ENCODE data around the gene OCIAD2.

The OCIAD2 gene

GRCh38 chr4:48904541-48905142 is 1.9 kb downstream of the OCIAD2 start:
- Histone ChIP-seq H3K36me3 (ENCODE audit: control insufficient read depth in 2 of 2, insufficient read depth in 1 of 2, low read length in 2 of 2) (peaks cover 0 to 8% of the 10 kb centered on the region in 2 experiments; a peak in 1 of 3 replicates), H3K27ac (ENCODE audit: extremely low read depth, low read depth, low read length) (no peak overlapping the region), H3K9me3 (ENCODE audit: control insufficient read depth, insufficient read depth, low read depth, low read length) (no peaks in the 10 kb centered on the region), H3K4me1 (ENCODE audit: control insufficient read depth, insufficient read depth, low read length) (peaks cover 2% of the 10 kb centered on the region; the same call in 1 of the 2 replicates), H3K4me3 (ENCODE audit: low read depth, low read length) (no peak overlapping the region)
- ChIA-PET CTCF (interaction anchor here (0.7 to 1.0 kb wide), 2 partner anchors 40 to 71 kb away, joined by 3 read pairs; no protein-coding TSS in a partner anchor), POLR2A (no interaction called here)
- TF ChIP-seq ZNF510 (tag by site-specific recombination; IDR thresholded peaks at IDR 0.05; ENCODE audit: insufficient replicate concordance) (no peak), GLIS1 (tag by site-specific recombination; IDR thresholded peaks at IDR 0.05) (no peak), ZBTB17 (tag by site-specific recombination; IDR thresholded peaks at IDR 0.05) (no peak), ZNF571 (tag by site-specific recombination; IDR thresholded peaks at IDR 0.05) (no peak), ZNF146 (tag by site-specific recombination; IDR thresholded peaks at IDR 0.05) (no peak), REPIN1 (tag by site-specific recombination; IDR thresholded peaks at IDR 0.05; ENCODE audit: low read depth) (no peak), KLF7 (tag by site-specific recombination; IDR thresholded peaks at IDR 0.05; ENCODE audit: borderline replicate concordance) (no peak), ZNF830 (tag by site-specific recombination; IDR thresholded peaks at IDR 0.05; ENCODE audit: low read depth) (no peak), ZNF174 (tag by site-specific recombination; IDR thresholded peaks at IDR 0.05) (no peak), ZNF26 (tag by site-specific recombination; IDR thresholded peaks at IDR 0.05) (no peak), ZNF610 (tag by site-specific recombination; IDR thresholded peaks at IDR 0.05; ENCODE audit: borderline replicate concordance) (no peak), KLF16 (tag by site-specific recombination; IDR thresholded peaks at IDR 0.05) (no peak), ZNF10 (tag by site-specific recombination; IDR thresholded peaks at IDR 0.05) (no peak)

DNA sequence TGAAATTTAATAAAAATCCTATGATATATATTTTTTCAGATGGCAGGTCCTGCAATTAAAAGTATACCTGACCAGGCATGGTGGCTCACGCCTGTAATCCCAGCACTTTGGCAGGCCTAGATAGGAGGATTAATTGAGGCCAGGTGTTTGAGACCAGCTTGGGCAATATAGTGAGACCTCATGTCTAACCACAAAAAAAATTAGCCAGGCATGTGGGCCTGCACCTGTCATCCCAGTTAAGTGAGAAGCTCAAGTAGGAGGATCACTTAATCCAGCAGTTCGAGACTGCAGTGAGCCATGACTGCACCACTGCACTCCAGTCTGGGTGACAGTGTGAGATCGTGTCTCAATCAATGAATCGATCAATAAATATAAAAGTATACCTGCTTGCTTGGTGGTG is 2.5 kb downstream of the OCIAD2 start:
- Histone ChIP-seq H3K36me3 (ENCODE audit: control insufficient read depth in 2 of 2, insufficient read depth in 1 of 2, low read length in 2 of 2) (peaks cover 0 to 8% of the 10 kb centered on the region in 2 experiments; a peak in 1 of 3 replicates), H3K4me3 (ENCODE audit: low read depth, low read length) (no peak overlapping the region), H3K4me1 (ENCODE audit: control insufficient read depth, insufficient read depth, low read length) (peaks cover 2% of the 10 kb centered on the region; the same call in 1 of the 2 replicates), H3K9me3 (ENCODE audit: control insufficient read depth, insufficient read depth, low read depth, low read length) (no peaks in the 10 kb centered on the region), H3K27ac (ENCODE audit: extremely low read depth, low read depth, low read length) (no peak overlapping the region)
- TF ChIP-seq KLF17 (tag by site-specific recombination; IDR thresholded peaks at IDR 0.05) (no peak), TRIM28 (IDR thresholded peaks at IDR 0.05; ENCODE audit: borderline replicate concordance, low read length) (no peak), ZNF837 (tag by site-specific recombination; IDR thresholded peaks at IDR 0.05) (no peak), ZNF132 (tag by site-specific recombination; IDR thresholded peaks at IDR 0.05; ENCODE audit: borderline replicate concordance) (no peak), ZNF146 (tag by site-specific recombination; IDR thresholded peaks at IDR 0.05) (no peak), YY2 (tag by site-specific recombination; IDR thresholded peaks at IDR 0.05) (no peak), ZNF658 (tag by site-specific recombination; IDR thresholded peaks at IDR 0.05) (no peak), ZBTB6 (tag by site-specific recombination; IDR thresholded peaks at IDR 0.05) (no peak), ZNF184 (tag by site-specific recombination; IDR thresholded peaks at IDR 0.05) (no peak), GLI4 (tag by site-specific recombination; IDR thresholded peaks at IDR 0.05) (no peak), ZNF660 (tag by site-specific recombination; IDR thresholded peaks at IDR 0.05) (no peak), ZNF621 (tag by site-specific recombination; IDR thresholded peaks at IDR 0.05) (no peak), SP7 (tag by site-specific recombination; IDR thresholded peaks at IDR 0.05) (no peak), ZXDB (tag by site-specific recombination; IDR thresholded peaks at IDR 0.05) (no peak)
- TF ChIP-seq, protein P1, sequence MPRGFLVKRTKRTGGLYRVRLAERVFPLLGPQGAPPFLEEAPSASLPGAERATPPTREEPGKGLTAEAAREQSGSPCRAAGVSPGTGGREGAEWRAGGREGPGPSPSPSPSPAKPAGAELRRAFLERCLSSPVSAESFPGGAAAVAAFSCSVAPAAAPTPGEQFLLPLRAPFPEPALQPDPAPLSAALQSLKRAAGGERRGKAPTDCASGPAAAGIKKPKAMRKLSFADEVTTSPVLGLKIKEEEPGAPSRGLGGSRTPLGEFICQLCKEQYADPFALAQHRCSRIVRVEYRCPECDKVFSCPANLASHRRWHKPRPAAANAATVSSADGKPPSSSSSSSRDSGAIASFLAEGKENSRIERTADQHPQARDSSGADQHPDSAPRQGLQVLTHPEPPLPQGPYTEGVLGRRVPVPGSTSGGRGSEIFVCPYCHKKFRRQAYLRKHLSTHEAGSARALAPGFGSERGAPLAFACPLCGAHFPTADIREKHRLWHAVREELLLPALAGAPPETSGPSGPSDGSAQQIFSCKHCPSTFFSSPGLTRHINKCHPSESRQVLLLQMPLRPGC (tag by site-specific recombination; IDR thresholded peaks at IDR 0.05) = no peak
- ChIA-PET POLR2A (no interaction called here), CTCF (interaction anchor here (0.7 to 0.9 kb wide), 2 partner anchors 12 to 71 kb away, joined by 3 to 4 read pairs; no protein-coding TSS in a partner anchor)
